ENCODE measurements around the gene SORBS1. TPM values are rescaled to one million over a fixed set of nuclear protein-coding genes. Genes with fewer than 3 reads are reported as not detected.
A peak's percentile ranks its signal among the peaks of the same experiment; 100 is the strongest.

The SORBS1 gene
- total and polyA plus RNA-seq, 2 experiments from 2014 or later = 17.0 to 40.2 TPM

DNA sequence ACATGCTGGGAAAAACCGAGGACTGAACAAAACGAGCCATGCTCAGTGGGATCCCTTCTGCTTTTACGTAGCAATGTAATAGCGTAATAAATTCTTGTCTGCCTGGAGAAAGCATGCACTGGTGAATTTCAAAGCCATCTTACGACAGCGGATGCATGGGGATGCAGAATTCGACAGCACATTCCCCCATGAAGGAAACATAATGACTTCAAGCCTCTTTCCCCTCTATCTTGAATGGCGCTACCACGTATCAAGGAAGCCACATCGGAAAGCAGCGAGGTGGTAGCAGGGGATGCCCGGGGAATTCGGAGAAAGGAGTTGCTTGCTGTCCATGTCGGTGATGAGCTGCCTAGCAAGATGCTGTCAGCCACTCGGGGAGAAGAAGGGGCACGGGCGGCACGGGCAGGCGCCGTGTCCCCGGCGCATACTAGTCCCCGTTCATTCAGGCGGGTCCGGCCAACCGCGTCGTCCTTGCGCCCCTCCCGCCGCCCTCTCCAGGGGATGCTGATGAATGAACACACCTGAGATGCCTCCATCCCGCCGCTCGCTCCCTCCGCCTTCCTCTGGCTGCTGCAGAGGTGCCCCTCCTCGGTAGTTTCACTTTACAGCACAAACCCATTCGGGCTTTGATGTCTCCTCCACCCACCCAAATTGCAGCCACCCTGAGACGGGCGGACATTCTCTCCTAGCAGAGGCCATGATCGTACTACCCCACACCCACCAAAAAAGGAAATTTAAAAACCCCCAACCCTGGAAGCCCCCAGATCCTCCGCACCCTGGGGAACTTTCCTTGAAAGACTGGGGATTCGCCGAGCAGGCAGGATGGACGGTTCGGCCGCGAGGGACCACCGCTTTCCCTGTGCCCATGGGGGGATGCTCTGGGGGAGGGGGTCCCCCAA lies 644 bp downstream of the SORBS1 start:
- H3K4me3 ChIP-seq = peak overlapping the region; percentile 97
- H3K4me1 ChIP-seq (ENCODE audit: insufficient read depth) = peaks cover 38% of the 10 kb centered on the region
- no peaks in the 10 kb centered on the region for H3K9me2 ChIP-seq (replicated peaks; ENCODE audit: insufficient read depth)
- 3% methylated on average over 43 of the region's 48 CpGs for WGBS (ENCODE audit: low lambda C conversion rate, missing lambda C conversion rate)
- H3K4me2 ChIP-seq = peak overlapping the region; percentile 92
- peaks cover 53% of the 10 kb centered on the region for H3K79me2 ChIP-seq
- peak; percentile 55 for DNase-seq (ENCODE audit: low spot score)
- TF ChIP-seq EZH2phosphoT487 (IDR thresholded peaks at IDR 0.05; ENCODE audit: low read depth, severe bottlenecking, unreplicated experiment) = no peak
- no peak for TF ChIP-seq EZH2 (IDR thresholded peaks at IDR 0.05; ENCODE audit: borderline replicate concordance)
- TF ChIP-seq, protein P1, sequence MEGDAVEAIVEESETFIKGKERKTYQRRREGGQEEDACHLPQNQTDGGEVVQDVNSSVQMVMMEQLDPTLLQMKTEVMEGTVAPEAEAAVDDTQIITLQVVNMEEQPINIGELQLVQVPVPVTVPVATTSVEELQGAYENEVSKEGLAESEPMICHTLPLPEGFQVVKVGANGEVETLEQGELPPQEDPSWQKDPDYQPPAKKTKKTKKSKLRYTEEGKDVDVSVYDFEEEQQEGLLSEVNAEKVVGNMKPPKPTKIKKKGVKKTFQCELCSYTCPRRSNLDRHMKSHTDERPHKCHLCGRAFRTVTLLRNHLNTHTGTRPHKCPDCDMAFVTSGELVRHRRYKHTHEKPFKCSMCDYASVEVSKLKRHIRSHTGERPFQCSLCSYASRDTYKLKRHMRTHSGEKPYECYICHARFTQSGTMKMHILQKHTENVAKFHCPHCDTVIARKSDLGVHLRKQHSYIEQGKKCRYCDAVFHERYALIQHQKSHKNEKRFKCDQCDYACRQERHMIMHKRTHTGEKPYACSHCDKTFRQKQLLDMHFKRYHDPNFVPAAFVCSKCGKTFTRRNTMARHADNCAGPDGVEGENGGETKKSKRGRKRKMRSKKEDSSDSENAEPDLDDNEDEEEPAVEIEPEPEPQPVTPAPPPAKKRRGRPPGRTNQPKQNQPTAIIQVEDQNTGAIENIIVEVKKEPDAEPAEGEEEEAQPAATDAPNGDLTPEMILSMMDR (IDR thresholded peaks at IDR 0.05; ENCODE audit: poor library complexity) = no peak
- H3K27me3 ChIP-seq = no peaks in the 10 kb centered on the region
- H3K36me3 ChIP-seq (replicated peaks; ENCODE audit: insufficient read depth, low read depth) = no peaks in the 10 kb centered on the region
- H4K20me1 ChIP-seq (ENCODE audit: insufficient read depth, poor library complexity, severe bottlenecking) = peaks cover 4% of the 10 kb centered on the region
- peak overlapping the region; percentile 19 for H2AFZ ChIP-seq
- H3K27ac ChIP-seq = peak overlapping the region; percentile 76
- H3K9me3 ChIP-seq (ENCODE audit: low read depth) = no peaks in the 10 kb centered on the region

DNA sequence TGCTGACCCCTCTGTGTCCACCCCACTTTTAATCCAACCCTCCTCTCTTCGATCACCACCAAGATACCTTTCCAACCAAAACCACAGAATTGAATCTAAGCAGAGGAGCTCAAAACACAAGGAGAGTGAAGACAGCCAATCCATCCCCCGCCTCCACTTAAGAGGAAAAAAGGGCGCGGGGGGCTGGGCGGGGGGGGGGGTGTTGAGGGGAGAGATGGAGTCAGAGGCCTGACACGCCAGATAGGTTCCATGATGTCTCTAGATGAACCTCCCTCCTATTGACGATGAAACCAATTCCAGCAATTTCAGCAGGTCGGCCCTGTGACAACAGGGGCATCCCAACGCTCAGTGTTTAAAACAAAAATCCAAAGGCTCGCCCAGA lies 1.3 kb downstream of the SORBS1 start:
- TF ChIP-seq, protein P1 (IDR thresholded peaks at IDR 0.05; ENCODE audit: poor library complexity) = no peak
- TF ChIP-seq EZH2 (IDR thresholded peaks at IDR 0.05; ENCODE audit: borderline replicate concordance) (no peak), EZH2phosphoT487 (IDR thresholded peaks at IDR 0.05; ENCODE audit: low read depth, severe bottlenecking, unreplicated experiment) (no peak)
- Histone ChIP-seq H3K4me1 (ENCODE audit: insufficient read depth) (peaks cover 32% of the 10 kb centered on the region), H3K9me3 (ENCODE audit: low read depth) (no peaks in the 10 kb centered on the region), H3K79me2 (peaks cover 59% of the 10 kb centered on the region), H3K27ac (no peak overlapping the region), H3K9me2 (replicated peaks; ENCODE audit: insufficient read depth) (no peaks in the 10 kb centered on the region), H2AFZ (peak overlapping the region; percentile 19), H3K27me3 (no peaks in the 10 kb centered on the region), H4K20me1 (ENCODE audit: insufficient read depth, poor library complexity, severe bottlenecking) (peaks cover 4% of the 10 kb centered on the region), H3K4me2 (peak overlapping the region; percentile 92), H3K36me3 (replicated peaks; ENCODE audit: insufficient read depth, low read depth) (no peaks in the 10 kb centered on the region), H3K4me3 (peak overlapping the region; percentile 97)
- DNase-seq (ENCODE audit: low spot score) = no peak
- WGBS (ENCODE audit: low lambda C conversion rate, missing lambda C conversion rate) = 18% methylated on average over 10 of the region's 10 CpGs

DNA sequence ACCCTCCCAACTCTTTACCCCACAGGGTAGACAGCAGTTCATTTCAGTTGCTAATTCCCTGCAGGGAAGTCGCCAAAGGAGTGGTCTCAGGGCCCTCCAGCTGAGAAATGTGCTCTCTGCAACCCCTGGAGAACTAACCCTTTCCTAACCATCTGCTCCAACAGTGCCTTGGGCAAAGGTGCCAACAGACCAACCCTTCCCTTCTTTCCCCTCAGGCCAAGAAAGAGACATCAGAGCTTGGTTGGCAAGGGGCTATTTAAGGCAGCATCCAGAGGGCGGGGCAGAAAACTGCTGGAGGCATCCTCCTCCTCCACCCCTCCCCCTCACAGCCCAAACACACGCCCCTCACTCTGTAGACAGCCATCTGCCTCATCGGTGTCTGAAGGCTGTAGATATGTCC lies 1.7 kb downstream of the SORBS1 start:
- peak overlapping the region; percentile 92 for H3K4me2 ChIP-seq
- no peaks in the 10 kb centered on the region for H3K27me3 ChIP-seq
- H3K9me2 ChIP-seq (replicated peaks; ENCODE audit: insufficient read depth) = no peaks in the 10 kb centered on the region
- 23% methylated on average over 4 of the region's 4 CpGs for WGBS (ENCODE audit: low lambda C conversion rate, missing lambda C conversion rate)
- peaks cover 29% of the 10 kb centered on the region for H3K4me1 ChIP-seq (ENCODE audit: insufficient read depth)
- H3K79me2 ChIP-seq = peaks cover 63% of the 10 kb centered on the region
- H3K9me3 ChIP-seq (ENCODE audit: low read depth) = no peaks in the 10 kb centered on the region
- no peak for DNase-seq (ENCODE audit: low spot score)
- H3K36me3 ChIP-seq (replicated peaks; ENCODE audit: insufficient read depth, low read depth) = no peaks in the 10 kb centered on the region
- TF ChIP-seq EZH2 (IDR thresholded peaks at IDR 0.05; ENCODE audit: borderline replicate concordance) (no peak), EZH2phosphoT487 (IDR thresholded peaks at IDR 0.05; ENCODE audit: low read depth, severe bottlenecking, unreplicated experiment) (no peak)
- TF ChIP-seq, protein P1 (IDR thresholded peaks at IDR 0.05; ENCODE audit: poor library complexity) = no peak
- no peak overlapping the region for H2AFZ ChIP-seq
- no peak overlapping the region for H3K4me3 ChIP-seq
- H3K27ac ChIP-seq = no peak overlapping the region
- H4K20me1 ChIP-seq (ENCODE audit: insufficient read depth, poor library complexity, severe bottlenecking) = peaks cover 4% of the 10 kb centered on the region

Data from hepatocyte (in vitro differentiated cells).